NB4 (cell line): ENCODE results near the gene FLOT1.

ENCODE experiments used
- DNase-seq: peaks from one replicate; pipeline ENCODE4 v3.0.0; 2010; ENCODE audit warnings: low read depth
- H3K4me3 ChIP-seq: one replicate; pipeline ENCODE4 v1.5.1; 2011; ENCODE audit warnings: mild to moderate bottlenecking, low read depth, low read length, moderate library complexity
- CTCF ChIP-seq: IDR thresholded peaks from one replicate; pipeline ENCODE4 v1.5.1; 2012; ENCODE audit warnings: low read depth, low read length
- MAX ChIP-seq: IDR thresholded peaks from 2 replicates; pipeline ENCODE4 v1.6.1; 2011; ENCODE audit warnings: low read depth, low read length
- MYC ChIP-seq: IDR thresholded peaks from 2 replicates; pipeline ENCODE4 v1.6.1; 2011; ENCODE audit warnings: low read depth, low read length
- POLR2A ChIP-seq: IDR thresholded peaks from 2 replicates; pipeline ENCODE4 v1.6.1; 2011; ENCODE audit warnings: mild to moderate bottlenecking; ENCODE audit not compliant: insufficient read length; ENCODE audit errors: extremely low read depth

The FLOT1 gene

GRCh38 chr6:30682143-30683117, 60.1 kb downstream of the FLOT1 start:
- TF ChIP-seq MYC (peak; percentile 66), POLR2A (no peak), MAX (peak; percentile 3)
- H3K4me3 ChIP-seq, result peak overlapping the region; percentile 78
- DNase-seq, result peak; percentile 98

GRCh38 chr6:30681766-30682142, 60.7 kb downstream of the FLOT1 start:
- peak overlapping the region; percentile 78 for H3K4me3 ChIP-seq
- no peak for DNase-seq
- TF ChIP-seq MAX (no peak), MYC (no peak), CTCF (no peak), POLR2A (no peak)

- TF ChIP-seq CTCF (no peak), POLR2A (no peak)
- H3K4me3 ChIP-seq, result peak overlapping the region; percentile 41
- no peak for DNase-seq
Observed at GRCh38 chr6:30679765-30680535, 62.5 kb downstream of the FLOT1 start.

- TF ChIP-seq MAX (no peak), MYC (no peak), CTCF (peak; percentile 96)
- peak overlapping the region; percentile 37 for H3K4me3 ChIP-seq
- peak; percentile 90 for DNase-seq
Observed at GRCh38 chr6:30678964-30679726, 63.3 kb downstream of the FLOT1 start.
